Measurements from ENCODE around the gene PNMA1.

Gene PNMA1

GRCh38 chr14:73739899-73740617 is 25.9 kb upstream of the PNMA1 start:
- no peak for TF ChIP-seq CTCF (IDR thresholded peaks at IDR 0.05; ENCODE audit: extremely low read depth, missing control alignments)
- DNase-seq (ENCODE audit: low spot score) = no peak

- no peak for TF ChIP-seq CTCF (IDR thresholded peaks at IDR 0.05; ENCODE audit: extremely low read depth, missing control alignments)
- no peak for DNase-seq (ENCODE audit: low spot score)
Measured at GRCh38 chr14:73739174-73739898, 25.2 kb upstream of the PNMA1 start.

- DNase-seq (ENCODE audit: low spot score) = no peak
- no peak for TF ChIP-seq CTCF (IDR thresholded peaks at IDR 0.05; ENCODE audit: extremely low read depth, missing control alignments)
Measured at GRCh38 chr14:73738518-73739173, 24.5 kb upstream of the PNMA1 start.

GRCh38 chr14:73736842-73737241 is 22.7 kb upstream of the PNMA1 start:
- no peak for TF ChIP-seq CTCF (IDR thresholded peaks at IDR 0.05; ENCODE audit: extremely low read depth, missing control alignments)
- DNase-seq (ENCODE audit: low spot score) = no peak

GRCh38 chr14:73732006-73732405 is 17.8 kb upstream of the PNMA1 start:
- no peak for TF ChIP-seq CTCF (IDR thresholded peaks at IDR 0.05; ENCODE audit: extremely low read depth, missing control alignments)
- no peak for DNase-seq (ENCODE audit: low spot score)

- no peak for TF ChIP-seq CTCF (IDR thresholded peaks at IDR 0.05; ENCODE audit: extremely low read depth, missing control alignments)
- no peak for DNase-seq (ENCODE audit: low spot score)
Measured at GRCh38 chr14:73731111-73731510, 16.9 kb upstream of the PNMA1 start.

Data from GM20000 (cell line).